Amygdala (tissue), 56 donors: ENCODE results near the gene ABCA13.

Experiments used
- DNase-seq, 56 donors: peaks; one replicate each; lab custom pipeline; 2025; lab: John Stamatoyannopoulos, UW

ABCA13 gene

DNA sequence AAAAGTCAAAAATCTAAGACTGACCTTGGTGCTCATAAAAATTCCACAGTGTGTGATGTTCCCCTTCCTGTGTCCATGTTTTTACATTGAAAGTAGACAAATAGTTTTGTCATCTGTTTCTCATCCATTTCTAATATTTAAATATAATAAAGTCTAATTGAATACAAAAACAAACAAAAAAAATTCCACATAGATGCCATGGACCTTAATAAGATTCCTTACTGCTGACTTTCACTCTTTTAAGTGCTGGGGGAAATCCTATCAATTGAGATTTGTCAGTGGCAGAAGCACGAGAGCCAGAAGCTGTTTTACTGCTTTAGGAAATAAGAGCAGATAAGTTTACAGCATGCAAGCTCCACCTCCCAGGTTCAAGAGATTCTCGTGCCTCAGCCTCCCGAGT, 310.0 kb downstream of the ABCA13 start:
- DNase-seq, result no peak

DNA sequence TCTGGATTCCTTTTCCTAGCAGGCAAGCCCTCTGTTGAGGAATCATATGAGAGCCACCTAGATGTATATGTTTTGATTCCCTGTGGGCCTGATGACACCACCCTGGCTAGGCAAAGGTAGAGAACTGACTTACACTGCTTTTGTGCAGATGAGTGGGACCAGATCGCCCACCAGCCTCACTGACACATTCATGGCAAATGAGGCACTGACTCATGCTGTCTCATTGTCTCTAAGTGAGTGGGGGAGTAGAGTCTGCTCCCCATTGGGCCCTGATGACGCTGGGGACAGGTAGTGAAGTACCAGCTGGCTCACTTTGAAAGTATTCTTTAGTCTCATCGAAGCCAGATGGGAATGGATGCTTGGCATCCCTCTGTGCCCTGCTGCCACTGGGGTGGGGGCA, 326.3 kb downstream of the ABCA13 start:
- DNase-seq, result no peak

DNA sequence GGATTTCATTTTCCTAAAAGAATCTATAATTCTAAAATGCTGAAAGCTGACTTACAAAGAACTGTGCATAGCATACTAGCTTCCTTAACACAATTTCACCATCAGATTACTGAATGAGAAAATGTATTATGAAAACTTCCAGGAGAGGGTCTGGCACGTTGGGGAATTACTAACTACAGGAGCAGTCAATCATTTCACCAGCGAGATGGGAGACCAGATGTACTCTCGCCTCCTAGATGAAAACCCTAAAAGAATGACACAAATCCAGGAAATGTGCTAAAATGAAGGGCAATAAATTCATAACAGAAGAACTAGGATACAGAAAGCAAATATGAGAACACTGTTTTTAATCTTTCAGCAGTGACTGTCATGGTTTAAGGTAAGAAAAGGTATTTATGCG, 330.8 kb downstream of the ABCA13 start:
- no peak for DNase-seq

DNA sequence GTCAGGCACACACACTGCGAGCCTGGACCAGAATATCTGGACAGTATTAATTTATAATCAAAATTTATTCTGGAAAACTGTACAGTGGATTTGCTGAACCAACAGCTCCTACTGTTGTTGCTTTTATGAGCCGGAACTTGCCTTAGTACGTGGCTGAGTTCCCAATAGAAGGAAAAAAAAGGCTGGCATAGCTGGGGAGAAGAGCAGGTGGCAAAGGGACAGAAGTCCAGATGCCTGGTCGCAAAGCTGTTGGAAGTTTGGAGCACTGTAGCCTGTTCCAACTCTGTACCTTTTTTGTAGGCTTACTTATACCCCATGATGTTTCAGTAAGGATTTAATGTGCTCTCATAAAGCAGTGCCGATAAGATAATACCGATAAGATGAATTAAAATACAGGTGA, 333.8 kb downstream of the ABCA13 start:
- no peak for DNase-seq

DNA sequence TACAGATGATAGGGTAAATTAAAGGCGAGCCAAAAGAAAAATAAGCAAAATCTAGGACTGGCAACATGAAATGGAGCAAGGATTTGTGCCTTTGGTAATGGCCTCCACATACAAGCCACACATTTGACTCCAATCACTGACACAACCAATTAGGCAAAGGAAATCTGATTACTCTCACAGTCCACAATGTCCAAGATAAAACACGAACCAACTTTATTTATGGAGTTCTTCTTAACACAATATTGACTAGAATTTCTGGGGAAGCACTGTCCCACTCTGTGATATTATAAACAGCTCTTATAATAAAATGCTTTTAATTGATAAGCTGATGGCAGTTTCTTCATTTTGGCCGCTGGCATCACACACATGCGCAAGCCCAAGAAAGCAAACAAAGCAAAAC, 334.2 kb downstream of the ABCA13 start:
- no peak for DNase-seq

DNA sequence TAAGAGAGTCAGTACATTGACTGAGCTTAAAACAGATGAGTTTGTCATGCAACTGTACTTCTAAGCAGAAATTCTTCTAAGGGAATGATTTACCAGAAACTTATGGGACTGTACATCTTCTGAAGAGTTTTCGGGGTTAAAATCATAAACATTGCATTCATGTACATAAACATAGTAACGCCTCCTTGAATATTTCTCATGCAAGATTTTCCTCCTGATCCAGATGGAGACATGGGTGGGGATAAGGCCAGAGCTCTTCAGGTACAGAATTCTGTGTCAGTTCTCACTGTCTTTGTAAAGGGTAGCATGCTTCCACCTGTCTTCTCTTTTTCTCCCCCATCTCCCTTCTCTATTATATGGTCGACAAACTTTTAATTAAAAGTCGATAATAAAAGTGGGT, 335.3 kb downstream of the ABCA13 start:
- DNase-seq, result no peak

DNA sequence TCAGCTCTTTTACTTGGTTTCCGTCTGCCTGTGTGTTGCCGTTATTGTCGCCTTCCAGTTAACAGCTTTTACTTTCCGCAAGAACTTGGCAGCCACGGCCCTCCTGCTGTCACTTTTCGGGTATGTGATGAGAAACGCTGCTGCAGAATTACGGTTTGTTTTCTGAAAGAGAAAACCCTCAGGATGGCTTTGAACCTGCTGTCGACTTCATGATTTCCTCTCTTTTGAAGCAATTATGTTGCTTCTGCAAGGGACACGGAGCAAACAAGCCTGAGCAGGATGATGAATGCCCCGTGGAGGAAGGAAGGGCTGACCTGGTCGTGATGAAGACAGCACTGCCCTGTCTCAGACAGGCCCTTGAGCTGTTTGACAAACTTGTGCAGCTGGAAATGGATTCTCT, 339.8 kb downstream of the ABCA13 start:
- DNase-seq, result peak in 16 of 56 donors; percentile 2 to 48 (median 10)

DNA sequence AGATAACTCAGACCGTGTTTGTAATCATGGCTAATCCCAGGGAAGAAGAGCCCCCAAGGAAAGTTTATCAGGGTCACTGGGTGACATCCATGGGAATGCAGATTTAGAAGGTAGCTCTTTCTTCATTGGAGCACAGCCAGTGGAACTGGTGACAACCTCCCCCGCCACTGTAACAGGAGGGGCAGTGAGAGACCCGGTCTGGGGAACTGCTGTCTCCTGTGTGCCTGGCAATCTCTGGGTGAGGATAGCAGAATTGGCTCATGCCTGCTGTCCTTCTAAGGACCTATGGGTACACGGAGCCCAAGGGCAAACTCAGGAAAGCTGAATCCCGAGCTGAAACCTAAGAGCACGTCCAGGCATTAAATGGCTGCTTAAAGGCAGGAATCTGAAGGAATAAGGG, 341.6 kb downstream of the ABCA13 start:
- no peak for DNase-seq

DNA sequence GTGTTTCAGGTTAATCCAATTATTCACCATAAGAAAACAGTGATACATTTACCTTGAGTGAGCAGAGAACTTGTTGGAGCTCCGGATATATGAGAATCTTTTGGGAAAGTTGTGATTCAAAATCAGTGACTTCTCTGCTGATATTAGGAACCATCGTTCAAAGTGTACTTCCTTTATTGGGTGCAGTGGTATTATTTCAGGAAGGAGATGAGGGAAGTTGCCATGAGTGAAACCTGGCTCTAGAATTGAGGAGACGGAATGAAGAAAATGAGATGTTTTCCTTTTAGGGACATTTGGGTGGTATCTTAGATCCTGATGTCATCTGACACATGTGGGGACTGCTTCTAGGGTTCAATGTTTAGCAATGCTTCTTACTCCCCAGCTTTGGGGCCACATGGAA, 343.9 kb downstream of the ABCA13 start:
- no peak for DNase-seq

DNA sequence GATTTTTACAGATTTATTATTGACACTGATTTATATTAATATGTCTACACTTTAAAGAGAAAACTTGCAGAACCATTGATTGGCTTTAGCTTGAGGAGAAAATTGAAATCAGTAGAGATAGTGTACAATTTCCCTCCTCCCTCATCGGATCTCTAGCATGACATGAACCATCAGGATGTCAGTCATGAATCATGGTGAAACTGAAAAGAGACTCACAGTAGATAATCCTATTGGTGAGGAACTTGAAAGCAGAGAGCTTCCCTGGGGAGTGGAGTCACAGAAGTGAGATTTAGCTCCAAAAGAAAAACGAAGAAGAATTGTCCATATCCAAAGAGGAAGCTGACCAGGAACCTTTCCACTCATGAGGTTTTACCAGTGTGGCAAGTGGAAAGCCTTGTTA, 346.8 kb downstream of the ABCA13 start:
- DNase-seq, result no peak

DNA sequence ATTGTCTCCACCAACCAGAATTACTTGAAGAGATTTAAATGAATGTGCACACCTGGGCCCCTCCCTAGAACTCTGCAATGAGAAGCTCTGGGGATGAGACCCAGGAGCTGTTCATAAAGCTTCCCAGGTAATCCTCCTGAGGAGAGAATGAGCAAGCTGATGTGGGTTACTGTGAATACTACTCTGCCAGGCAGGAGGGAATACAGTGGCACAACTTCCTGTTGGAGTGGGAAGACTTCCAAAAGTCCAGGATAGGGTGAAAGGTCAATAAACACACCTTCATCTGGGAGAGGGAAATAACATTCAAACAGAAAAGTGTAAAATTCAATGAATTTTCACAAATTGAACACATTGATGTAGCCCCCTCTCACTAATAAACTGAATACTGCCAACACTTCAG, 351.4 kb downstream of the ABCA13 start:
- no peak for DNase-seq

DNA sequence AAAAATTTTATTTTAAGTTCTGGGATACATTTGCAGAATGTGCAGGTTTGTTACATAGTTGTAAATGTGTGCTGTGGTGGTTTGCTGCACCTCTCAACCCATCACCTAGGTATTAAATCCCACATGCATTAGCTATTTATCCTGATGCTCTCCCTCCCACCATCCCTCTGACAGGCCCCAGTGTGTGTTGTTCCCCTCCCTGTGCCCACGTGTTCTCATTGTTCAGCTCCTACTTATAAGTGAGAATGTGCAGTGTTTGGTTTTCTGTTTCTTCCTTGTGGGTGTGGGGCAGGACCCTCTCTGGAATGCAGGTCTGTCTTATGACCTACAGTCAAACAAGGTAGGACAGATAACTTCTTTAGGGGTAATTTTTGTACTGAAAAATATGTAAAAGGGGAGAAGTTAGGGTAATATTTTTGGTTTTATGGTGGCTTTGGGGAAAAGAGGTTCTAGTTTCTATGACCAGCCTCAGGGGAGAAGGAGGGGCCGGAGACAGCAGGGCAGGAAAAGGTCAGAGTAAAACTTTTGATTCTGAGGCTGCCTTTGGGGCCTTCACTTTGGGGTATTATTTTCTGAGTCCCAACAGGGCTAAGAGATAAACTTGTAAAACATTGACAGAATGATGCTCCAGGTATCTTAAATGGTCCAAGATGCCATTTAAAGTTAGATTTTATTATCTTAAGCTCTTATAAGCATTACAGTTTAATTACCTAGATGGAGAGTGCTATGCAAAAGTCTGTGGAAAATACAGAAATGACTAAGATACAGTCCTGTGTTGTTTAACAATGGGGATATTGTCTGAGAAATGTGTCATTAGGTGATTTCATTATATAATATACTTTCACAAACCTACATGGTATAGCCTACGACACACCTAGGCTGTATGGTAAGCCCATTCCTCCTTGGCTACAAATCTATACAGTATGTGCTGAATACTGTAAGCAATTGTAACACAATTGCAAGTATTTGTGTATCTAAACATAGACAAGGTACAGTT, 354.8 kb downstream of the ABCA13 start:
- DNase-seq, result no peak

DNA sequence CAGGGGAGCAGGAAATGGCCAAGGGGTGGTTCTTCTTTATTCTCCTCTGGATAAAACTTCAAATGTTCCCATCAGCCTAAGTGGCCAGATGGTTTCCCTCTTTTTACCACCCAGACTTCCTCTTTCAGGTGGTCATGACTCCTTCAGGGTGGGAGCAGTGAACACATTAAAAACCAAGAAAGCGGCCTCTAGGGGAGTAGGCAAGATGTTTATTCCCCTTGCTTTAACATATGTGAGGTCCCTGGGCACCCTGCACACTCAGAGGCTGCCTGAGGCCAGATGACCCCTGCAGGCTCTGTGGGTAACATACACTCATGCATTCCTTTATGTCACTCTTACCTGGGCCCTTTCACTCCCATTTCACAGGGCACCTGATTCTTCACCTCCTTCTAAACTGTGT, 357.4 kb downstream of the ABCA13 start:
- DNase-seq, result no peak

DNA sequence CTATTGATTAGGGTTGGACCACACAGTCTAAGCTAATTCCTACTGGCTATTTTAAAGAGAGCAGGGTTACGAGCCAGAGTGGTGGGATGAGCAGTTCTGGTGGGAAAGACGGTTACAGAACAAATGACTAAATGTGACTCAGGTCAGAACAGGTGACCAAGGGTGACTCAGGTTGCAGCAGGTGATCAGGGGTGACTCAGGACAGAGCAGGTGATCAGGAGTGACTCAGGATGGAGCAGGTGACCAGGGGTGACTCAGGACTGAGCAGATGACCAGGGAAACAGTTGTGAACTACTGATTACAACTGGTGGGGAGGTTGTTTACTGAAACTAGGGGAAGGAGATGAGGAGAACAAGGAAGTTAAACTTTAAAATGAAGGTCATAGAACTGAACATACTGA, 366.3 kb downstream of the ABCA13 start:
- DNase-seq, result no peak

DNA sequence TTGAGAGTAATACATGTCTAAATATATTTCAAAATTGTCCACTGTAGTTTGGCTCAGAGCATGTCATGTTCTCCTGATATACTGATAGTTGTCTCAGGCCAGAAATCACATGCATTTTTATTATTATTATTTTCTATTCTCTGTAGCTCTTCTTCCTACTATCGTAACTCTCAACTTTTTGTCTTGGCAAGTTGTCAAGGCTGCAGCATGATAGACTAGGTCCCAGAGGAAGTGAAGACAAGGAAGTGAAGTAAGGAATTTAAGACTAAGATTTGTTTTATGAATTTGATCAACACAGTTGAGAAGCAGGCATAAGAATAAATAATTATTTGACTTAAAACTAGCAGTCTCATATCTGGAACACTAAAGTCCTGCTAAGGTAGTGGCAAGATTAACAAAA, 369.5 kb downstream of the ABCA13 start:
- DNase-seq, result no peak

DNA sequence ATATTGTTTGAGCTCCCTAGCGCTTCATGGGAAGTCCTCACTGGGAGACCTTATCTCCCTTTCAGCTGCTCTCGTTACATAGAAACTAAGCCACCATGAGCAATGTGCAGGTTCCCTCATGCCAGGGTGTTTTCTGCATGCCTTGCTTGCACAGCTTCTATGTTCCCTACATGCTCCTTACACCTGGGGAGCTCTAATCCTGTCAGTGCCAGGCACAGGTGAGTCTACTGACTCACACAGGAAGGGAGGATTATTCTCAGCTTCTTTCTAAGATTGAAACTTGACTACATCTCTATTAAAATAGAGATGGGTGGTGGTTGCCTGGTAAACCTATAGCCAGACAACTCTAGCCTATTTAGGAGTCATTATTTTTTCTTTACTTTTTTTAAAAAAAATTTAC, 377.4 kb downstream of the ABCA13 start:
- DNase-seq, result no peak

DNA sequence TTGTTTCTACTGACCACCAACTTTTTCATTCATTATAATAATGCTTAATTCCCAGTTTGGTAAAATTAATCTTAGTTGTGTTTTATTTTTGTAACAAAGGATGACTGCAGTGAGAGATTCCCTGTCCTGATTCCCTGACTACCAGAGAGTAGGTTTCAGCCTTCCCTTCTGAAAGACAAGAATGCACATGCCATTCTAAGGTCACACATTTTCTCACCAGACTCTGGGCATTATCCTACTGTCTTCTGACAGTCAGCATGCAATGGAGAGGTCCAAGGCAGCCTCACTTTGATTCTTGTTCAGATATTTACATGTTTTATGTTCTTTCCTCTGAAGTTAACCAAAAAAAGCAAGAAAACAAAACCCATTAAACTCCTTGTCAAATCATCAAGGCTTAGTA, 380.4 kb downstream of the ABCA13 start:
- no peak for DNase-seq

DNA sequence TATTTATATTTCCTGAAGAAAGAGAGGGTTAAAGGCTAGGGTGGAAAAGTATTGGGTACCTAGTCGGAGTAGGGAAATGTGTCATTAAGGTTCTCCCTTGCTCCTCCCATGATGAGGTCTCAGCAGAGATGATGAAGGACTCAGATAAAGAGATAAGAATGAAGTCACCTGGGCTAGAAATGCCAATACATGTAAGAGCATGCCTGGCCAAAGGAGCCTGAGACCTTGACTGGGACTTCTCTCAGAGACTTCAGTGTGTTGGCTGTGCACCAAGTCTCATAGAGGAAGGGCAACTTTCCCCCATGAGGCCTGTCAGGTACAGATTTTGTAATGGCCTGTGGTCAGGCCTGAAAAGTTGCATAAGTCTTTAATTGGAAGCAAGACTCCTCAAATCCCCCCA, 392.1 kb downstream of the ABCA13 start:
- DNase-seq, result no peak

DNA sequence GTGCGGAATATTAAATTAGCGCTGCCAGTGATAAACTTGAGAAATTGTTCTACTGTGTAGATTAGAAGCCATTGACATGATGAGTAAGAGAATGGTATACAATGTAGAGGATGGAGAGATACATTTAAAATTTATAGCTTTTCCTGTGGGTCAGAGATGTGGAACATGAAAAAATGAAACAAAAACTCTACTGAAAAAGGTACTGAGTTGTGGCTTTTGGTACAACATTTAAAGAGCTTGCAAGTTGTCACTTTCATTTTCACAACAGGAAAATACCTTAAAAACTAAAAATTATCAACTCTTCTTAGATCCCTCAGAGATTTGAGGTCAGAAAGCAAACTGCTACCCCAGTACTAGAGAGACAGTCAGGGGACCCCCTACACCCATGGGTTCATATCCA, 404.3 kb downstream of the ABCA13 start:
- no peak for DNase-seq

DNA sequence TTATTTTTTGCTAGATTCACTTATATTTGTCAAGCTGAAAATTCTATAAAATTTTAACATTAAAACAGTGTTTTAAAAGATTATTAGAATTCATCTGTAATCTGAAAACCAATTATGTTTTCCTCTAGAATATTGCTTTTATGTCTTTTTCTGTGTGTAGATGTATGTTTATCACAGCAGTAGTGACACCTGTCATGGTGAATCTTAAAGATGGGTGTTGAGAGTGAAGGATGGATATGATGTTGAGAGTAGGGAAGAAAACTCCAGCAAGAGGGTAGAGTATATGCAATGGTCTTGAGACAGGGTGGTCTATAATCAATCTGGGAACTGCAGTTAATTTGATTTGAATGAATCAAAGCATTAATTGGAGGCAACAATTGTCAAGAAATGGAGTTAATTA, 416.2 kb downstream of the ABCA13 start:
- no peak for DNase-seq

DNA sequence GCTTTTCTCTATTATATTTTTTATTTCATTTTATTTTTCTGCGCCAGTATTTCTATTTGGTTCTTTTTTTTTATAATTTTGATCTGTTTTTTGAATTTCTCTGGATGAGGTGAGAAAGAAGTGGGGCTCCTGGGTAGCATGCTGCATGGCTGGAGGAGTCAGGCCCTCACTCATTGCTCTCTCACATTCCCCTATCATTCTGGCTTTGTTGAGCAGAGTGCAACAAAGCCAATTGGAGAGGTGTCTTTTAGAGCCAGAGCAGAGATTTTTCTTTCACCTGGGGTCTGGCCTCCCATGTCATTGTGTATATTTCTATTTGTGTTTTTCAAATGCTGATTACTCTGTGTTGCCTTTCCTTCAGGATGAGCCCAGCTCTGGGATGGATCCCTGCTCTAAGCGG, 423.1 kb downstream of the ABCA13 start:
- no peak for DNase-seq

DNA sequence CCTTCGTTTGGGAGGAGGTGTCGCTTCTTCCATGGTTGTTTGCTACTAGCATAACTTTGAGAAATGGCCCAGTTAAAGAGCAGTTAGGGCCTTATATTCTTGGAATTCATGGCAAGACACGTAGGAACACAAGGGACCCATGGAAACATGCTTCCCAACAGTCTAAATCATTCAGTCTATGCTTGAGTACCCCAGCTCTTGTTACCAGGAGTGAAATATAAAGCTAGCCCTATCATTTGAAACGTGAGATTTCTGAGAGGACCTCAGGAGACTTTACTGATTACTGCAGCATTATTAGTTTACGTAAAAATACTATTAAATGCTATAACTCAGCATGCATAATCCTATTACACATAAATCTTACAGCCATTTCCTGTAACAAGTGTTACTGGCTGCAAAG, 424.5 kb downstream of the ABCA13 start:
- DNase-seq, result no peak

DNA sequence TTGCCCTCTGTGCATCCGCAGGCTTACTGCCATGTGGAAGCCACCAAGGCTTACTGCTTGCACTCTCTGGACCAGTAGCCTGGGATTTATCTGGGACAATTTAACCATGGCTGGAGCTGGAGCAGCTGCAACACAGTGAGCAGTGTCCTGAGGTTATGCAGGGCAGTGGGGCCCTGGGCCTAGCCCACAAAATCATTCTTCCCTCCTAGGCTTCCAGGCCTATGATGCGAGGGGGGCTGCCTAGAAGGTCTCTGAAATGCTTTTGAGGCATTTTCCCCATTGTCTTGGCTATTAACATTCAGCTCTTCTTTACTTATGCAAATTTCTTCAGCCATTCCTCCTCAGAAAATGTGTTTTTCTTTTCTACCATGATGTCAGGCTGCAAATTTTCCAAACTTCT, 439.4 kb downstream of the ABCA13 start:
- no peak for DNase-seq
